NCI-H146 (cell line): ENCODE results near the gene RAMP2.

Experiments used
- DNase-seq: peaks from one replicate; lab custom pipeline; 2025; lab: John Stamatoyannopoulos, UW

RAMP2 gene

GRCh38 chr17:42792545-42792944, 31.5 kb downstream of the RAMP2 start:
- no peak for DNase-seq

DNA sequence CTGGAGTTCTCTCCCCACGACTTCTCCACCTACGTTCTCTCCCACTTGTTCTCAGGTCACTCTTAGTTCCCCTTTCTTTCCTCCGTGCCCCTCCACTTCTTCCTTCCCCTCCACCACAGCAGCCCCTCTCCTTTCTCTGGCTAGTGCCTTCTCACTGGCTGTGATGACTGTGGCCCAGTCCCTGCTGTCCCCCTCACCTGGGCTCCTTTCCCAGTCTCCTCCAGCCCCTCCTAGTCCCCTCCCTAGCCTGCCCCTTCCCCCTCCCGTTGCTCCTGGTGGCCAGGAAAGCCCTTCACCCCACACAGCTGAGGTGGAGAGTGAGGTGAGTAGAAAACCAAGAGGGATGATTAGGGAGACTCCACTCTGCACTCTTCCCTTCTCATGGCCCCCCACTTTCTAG, 34.0 kb downstream of the RAMP2 start:
- no peak for DNase-seq

GRCh38 chr17:42795465-42795864, 34.4 kb downstream of the RAMP2 start:
- no peak for DNase-seq

GRCh38 chr17:42796066-42796758, 35.2 kb downstream of the RAMP2 start:
- no peak for DNase-seq

- DNase-seq, result no peak
These were observed 36.3 kb downstream of the RAMP2 start for GRCh38 chr17:42797067-42798007.

GRCh38 chr17:42798011-42798382, 37.0 kb downstream of the RAMP2 start:
- DNase-seq, result no peak

GRCh38 chr17:42798383-42799380, 37.7 kb downstream of the RAMP2 start, which contains the start of the genes CNTD1 and COA3:
Gene CNTD1, plus strand, starts transcription at chr17:42798861. Its CDS starts 207 bp downstream, at chr17:42799068.
Gene COA3, minus strand, starts transcription at chr17:42798704. Its CDS starts 23 bp downstream, at chr17:42798681.
- peak; percentile 78 for DNase-seq

DNA sequence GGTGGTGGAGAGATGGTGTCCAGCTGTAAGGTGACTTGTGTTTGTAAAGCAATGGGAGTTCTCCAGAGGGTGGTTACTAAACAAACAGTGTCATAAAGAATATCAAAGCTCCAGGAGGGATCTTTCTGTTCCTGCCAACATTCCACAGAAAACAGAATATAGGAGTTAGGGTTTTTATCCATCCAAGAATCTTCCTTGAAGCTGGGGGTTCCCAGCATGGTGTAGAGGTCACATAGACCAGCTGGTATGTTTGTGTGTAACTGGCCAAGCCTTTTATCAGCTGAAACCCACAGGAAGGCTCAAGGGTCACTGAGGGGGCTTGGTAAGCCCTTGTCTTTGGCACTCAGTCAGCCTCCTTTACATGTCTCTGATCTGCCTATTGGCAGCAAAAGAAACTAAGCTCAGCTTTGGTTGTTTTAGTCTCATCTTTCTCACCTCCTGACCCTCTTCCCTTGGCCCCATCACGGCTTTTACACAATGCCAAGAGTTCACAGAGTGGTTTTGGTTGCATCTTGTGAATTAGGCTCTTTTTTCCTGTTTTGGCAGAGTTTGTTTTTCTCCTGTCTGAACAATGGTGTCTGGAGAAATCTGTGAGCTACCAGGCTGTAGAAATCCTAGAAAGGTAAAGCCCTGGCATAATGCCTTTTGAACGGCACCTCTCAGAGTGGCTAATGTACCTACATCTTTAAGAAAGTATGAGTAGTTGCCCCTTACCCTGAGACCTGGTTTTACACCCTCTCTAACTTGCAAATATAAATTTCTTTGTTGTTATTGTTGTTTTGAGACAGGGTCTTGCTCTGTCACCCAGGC, 42.3 kb downstream of the RAMP2 start:
- peak; percentile 81 for DNase-seq

DNA sequence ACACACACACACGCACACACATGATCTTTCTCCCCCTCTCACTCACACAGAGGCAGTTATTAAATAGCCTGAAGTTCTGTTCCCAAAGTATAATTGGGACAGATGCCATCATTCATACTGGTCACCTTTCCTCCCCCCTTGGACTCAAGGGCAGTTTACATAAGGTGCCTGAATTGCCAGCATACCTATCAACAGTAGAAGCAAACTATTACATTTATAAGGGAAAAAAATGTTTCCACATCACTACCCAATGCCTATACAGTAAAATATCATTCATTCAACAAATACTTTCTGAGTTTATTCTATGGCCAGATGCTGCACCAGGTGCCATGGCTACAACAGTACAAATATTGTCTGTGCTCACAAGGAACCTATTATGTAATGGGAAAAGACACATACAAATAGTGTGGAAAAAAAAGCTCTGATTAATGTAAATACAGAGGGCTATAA, 43.9 kb downstream of the RAMP2 start:
- DNase-seq, result peak; percentile 75

GRCh38 chr17:42806249-42806648, 45.2 kb downstream of the RAMP2 start:
- no peak for DNase-seq

DNA sequence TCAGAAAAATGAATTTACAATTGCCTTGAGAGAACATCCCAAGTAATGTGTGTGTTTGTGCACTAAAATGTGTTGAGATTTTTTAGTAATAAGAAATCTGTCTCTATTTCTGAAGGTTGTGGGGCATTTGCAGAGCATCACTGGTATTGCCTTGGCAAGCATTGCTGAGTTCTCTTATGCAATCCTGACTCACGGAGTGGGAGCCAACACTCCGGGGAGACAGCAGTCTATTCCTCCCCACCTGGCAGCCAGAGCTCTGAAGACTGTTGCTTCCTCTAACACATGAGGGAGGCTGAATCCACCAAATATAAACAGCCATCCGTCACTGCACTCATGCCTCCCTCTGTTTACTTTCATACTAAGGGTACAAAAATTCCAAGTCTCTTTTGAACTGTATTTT, 48.2 kb downstream of the RAMP2 start:
- no peak for DNase-seq
